ENCODE data around the gene BCL2.

The BCL2 gene

DNA sequence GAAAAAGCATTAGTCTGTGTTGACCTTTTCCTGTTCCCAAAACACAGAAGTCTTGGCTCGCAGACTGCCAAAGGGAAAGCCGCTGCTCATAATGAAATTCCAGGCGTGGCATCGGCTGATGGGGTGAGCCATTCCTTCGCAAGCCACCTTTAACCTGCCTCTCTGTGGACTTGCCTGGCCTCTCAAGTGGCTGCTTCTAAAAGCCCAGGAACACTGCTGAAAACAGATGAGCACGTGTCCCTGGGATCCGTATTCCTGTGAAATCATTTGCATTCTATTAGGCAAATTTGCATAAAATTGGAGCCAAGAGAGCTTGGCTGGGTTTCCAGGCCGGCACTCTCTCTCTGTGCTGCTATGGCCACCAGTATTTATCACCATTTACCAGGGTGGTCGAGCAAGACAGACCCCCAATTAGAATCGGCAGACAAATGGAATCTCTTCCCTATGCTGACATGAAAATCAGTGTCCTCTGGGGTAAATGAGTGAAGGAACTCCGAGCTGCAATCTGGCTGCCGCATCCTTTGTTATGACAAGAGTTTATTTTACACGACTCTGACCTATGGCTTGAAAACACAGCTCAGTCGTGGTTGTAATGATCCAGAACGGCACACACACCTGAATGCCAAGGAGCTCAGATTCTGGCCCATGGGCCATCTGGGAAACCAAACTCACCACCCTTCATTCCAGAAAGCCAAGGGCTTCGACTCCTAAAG lies 21.7 kb downstream of the BCL2 start:
- Mint-ChIP-seq H3K9me3 (no peaks in the 10 kb centered on the region), H3K36me3 (ENCODE audit: low read depth) (peaks cover 82% of the 10 kb centered on the region), H3K4me3 (peak overlapping the region; percentile 55), H3K27me3 (ENCODE audit: low read depth) (no peaks in the 10 kb centered on the region), H3K4me1 (ENCODE audit: low read depth) (peaks cover 73% of the 10 kb centered on the region), H3K27ac (no peak overlapping the region)
- DNase-seq (ENCODE audit: low spot score) = no peak

DNA sequence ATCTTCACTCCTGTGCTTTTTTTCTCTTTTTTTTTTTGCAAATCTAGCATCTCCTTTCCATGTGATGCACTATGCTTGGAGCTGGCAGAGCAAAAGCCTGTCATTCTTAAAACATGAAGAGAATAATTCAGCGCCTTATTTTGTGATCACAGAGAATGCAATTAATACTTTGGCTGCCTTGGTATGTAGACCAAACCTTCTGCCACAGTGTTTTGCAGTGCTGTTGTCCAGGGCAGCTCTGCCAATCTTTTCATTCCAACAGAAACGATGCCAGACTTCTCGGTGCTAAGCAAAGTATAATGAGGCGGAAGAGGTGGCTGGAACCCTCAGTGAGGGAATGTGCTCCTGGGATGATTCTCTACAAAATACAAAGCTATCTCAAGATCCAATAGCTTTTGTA lies 25.6 kb downstream of the BCL2 start:
- no peak for DNase-seq (ENCODE audit: low spot score)
- peaks cover 77% of the 10 kb centered on the region for H3K36me3 Mint-ChIP-seq (ENCODE audit: low read depth)
- no peaks in the 10 kb centered on the region for H3K9me3 Mint-ChIP-seq
- peak overlapping the region; percentile 31 for H3K4me3 Mint-ChIP-seq
- H3K27me3 Mint-ChIP-seq (ENCODE audit: low read depth) = no peaks in the 10 kb centered on the region
- H3K4me1 Mint-ChIP-seq (ENCODE audit: low read depth) = peaks cover 63% of the 10 kb centered on the region
- H3K27ac Mint-ChIP-seq = no peak overlapping the region

DNA sequence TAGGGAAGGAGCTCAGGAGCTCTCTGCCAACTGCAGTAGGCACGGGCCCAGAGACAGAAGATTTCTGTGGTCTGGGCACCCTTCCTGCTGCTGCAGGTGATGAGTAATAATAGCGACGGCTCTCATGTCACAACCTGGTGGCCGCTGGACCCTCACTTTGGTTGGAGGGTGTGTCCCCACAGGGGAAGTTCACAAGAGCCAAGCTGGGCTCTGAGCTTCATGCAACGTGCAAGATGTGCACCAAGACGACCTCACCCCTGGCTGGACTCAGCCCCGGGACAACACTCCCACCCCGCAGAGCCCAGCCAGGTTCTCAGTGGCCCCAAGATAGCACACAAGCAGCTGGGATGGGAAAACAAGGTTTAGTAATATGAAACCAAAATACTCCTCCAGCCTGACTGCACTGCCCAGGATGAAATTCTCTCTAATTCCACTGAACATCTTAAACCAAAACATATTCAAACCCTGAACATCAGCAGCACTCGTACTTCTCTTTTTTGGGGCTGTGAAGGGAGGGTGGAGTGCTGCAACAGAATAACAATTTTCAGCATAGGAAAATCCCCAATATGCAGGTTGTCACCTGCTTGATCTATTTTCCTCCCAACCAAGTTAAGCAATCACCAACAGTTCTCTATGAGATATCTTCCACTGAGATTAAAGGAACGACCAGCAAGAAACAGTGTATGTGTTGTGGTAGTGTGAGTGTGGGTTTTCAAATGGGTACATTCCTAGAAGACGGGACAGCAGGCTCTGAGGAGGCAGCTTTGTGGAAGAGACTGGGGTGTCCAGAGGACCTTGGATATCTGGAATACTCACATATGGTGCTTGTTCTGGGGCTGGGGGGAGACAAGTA lies 26.5 kb downstream of the BCL2 start:
- H3K27ac Mint-ChIP-seq = peak overlapping the region; percentile 11
- peak overlapping the region; percentile 1 for H3K4me3 Mint-ChIP-seq
- H3K27me3 Mint-ChIP-seq (ENCODE audit: low read depth) = no peaks in the 10 kb centered on the region
- H3K4me1 Mint-ChIP-seq (ENCODE audit: low read depth) = peaks cover 54% of the 10 kb centered on the region
- H3K9me3 Mint-ChIP-seq = no peaks in the 10 kb centered on the region
- peaks cover 69% of the 10 kb centered on the region for H3K36me3 Mint-ChIP-seq (ENCODE audit: low read depth)
- DNase-seq (ENCODE audit: low spot score) = no peak

DNA sequence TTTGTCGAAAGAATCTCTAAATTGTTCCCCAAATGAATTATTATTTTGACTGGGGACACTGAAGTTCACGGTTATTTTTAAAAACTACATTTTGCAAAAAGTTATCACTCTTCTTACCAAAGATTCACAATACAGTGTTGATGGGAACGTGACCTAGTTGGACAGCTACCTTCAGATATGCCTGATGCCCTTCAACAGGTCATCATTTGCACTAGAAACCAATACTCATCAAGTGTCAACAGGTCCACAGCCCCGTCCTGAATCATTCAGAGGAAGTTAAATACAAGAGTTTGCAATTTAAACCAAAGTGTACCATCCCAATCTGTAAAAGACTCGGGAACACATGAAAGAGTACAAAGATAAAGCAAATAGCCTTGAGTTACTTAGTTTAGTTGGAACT lies 28.3 kb downstream of the BCL2 start:
- Mint-ChIP-seq H3K4me1 (ENCODE audit: low read depth) (peaks cover 53% of the 10 kb centered on the region), H3K36me3 (ENCODE audit: low read depth) (peaks cover 60% of the 10 kb centered on the region), H3K4me3 (peak overlapping the region; percentile 61)

DNA sequence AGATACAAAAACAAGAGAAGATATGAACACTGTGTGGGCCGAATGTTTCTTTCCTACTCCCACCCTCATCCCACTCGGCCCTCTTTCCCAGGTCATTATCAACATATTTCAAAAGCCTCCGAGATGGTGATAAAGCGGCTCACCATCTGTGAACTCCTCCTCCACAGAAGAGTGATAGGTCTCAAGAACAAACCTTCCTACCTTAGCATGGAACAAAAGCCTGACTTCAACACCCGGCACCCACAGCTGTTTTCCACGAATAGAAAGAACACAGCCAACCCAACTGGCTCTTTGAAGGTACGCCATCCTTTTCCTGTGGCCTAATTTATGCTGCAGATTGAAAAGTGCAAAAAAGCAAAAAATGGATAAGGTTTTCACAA lies 28.8 kb downstream of the BCL2 start:
- peaks cover 60% of the 10 kb centered on the region for H3K36me3 Mint-ChIP-seq (ENCODE audit: low read depth)
- peaks cover 53% of the 10 kb centered on the region for H3K4me1 Mint-ChIP-seq (ENCODE audit: low read depth)
- H3K4me3 Mint-ChIP-seq = peak overlapping the region; percentile 61
- DNase-seq (ENCODE audit: low spot score) = peak; percentile 45
- peak overlapping the region; percentile 26 for H3K27ac Mint-ChIP-seq
- no peaks in the 10 kb centered on the region for H3K9me3 Mint-ChIP-seq
- no peaks in the 10 kb centered on the region for H3K27me3 Mint-ChIP-seq (ENCODE audit: low read depth)

More for the DNA sequence above, 28.3 kb downstream of the BCL2 start:
- H3K27me3 Mint-ChIP-seq (ENCODE audit: low read depth) = no peaks in the 10 kb centered on the region
- H3K9me3 Mint-ChIP-seq = no peaks in the 10 kb centered on the region
- no peak for DNase-seq (ENCODE audit: low spot score)
- no peak overlapping the region for H3K27ac Mint-ChIP-seq

DNA sequence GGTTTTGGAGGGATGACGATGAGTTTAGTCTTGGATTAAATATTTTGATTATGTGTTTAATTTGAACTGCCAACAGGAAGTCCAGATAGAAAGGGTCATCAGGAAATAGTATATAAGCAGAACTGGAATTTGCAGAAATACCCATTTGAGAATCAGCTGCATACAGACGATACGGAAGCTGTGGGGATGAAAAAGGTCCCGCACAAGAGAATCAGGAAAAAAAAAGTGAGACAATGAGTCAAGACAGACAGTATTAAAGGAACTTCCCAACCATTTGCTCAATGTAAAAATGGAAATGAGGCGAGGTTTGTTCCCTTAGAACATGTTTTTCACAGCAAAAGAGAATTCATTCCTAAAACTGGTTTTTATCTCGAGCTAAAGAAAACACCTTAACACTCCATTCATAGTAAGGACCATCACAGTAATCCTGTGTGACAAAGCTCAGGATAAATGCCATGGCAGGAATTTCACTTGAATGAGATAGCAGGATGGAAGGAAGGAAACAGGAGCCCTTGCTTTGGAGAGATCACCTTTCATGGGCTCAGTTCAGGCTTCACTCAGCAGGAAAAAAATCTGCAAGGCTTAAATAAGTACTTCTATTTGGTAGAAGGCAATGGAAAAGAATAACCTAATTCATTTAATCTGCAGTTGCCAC lies 29.3 kb downstream of the BCL2 start:
- no peak overlapping the region for H3K27ac Mint-ChIP-seq
- H3K4me1 Mint-ChIP-seq (ENCODE audit: low read depth) = peaks cover 47% of the 10 kb centered on the region

DNA sequence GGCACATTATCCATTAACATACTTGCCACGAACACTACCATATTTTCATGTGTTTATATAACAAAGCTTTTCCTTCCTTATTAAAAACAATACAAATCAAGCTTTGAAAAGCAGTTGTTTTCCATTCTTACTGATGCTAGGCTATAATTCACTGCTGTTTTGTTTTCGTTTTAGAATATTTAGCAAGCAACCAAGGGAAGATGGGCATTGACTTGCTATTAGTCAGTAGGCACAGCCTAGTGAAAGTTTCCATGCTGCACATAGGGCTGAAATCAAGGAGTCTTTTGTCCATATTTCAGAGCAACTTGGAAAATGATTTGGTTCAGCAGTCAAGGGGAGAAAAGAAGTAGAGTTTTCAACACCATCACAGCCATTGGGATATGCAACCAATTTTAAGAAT lies 31.3 kb downstream of the BCL2 start:
- Mint-ChIP-seq H3K27ac (no peak overlapping the region), H3K9me3 (no peaks in the 10 kb centered on the region), H3K4me1 (ENCODE audit: low read depth) (peaks cover 42% of the 10 kb centered on the region), H3K27me3 (ENCODE audit: low read depth) (no peaks in the 10 kb centered on the region), H3K36me3 (ENCODE audit: low read depth) (peaks cover 60% of the 10 kb centered on the region), H3K4me3 (no peak overlapping the region)
- DNase-seq (ENCODE audit: low spot score) = no peak

More for the DNA sequence above, 29.3 kb downstream of the BCL2 start:
- DNase-seq (ENCODE audit: low spot score) = no peak
- Mint-ChIP-seq H3K4me3 (peak overlapping the region; percentile 61), H3K9me3 (no peaks in the 10 kb centered on the region), H3K27me3 (ENCODE audit: low read depth) (no peaks in the 10 kb centered on the region), H3K36me3 (ENCODE audit: low read depth) (peaks cover 59% of the 10 kb centered on the region)

DNA sequence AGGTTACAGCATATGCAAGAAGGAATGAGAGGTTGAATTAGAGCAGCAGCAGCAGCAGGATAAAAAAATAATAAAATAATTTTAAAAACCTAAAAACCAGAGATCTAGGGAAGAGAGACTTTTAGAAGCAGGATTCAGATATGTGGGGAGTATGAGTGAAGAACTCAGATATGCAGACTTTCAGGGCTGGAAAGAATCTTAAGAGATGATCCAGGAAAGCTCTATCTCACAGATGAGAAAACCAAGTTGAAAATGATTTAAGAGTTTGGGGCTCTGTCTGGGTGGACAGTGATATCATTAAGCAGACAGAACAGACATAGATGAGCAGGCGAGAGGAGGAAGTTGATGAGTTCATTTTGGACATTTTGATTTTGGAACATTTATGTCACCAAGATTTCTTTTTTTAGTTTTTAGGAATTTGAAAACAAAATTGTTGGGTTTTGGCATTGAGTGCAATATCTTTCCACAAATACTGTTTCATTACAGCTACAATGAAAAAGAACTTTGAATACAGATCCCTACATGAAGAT lies 31.8 kb downstream of the BCL2 start:
- H3K4me1 Mint-ChIP-seq (ENCODE audit: low read depth) = peaks cover 36% of the 10 kb centered on the region
- H3K36me3 Mint-ChIP-seq (ENCODE audit: low read depth) = peaks cover 55% of the 10 kb centered on the region
- no peak overlapping the region for H3K4me3 Mint-ChIP-seq
- no peaks in the 10 kb centered on the region for H3K27me3 Mint-ChIP-seq (ENCODE audit: low read depth)
- no peak overlapping the region for H3K27ac Mint-ChIP-seq
- DNase-seq (ENCODE audit: low spot score) = no peak
- no peaks in the 10 kb centered on the region for H3K9me3 Mint-ChIP-seq

DNA sequence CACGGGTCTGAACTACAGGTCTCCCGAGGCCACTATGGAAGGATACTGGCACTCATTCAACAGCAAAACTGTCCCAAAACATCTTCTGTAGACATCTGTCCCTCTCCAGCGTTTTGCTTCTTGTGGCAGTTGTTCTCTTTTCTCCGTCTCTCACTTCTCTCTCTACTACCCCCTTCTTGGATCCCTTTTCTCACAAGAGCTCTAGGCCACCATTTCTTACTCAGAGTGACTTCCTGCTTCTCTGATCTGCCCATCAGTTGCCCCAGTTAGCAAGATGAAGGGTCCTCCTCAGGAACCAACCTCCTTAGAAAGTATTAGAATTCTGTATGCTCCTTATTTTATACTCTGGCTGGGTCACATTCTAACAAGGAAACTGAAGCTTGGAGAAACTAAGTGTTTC lies 32.6 kb downstream of the BCL2 start:
- H3K4me1 Mint-ChIP-seq (ENCODE audit: low read depth) = peaks cover 29% of the 10 kb centered on the region

DNA sequence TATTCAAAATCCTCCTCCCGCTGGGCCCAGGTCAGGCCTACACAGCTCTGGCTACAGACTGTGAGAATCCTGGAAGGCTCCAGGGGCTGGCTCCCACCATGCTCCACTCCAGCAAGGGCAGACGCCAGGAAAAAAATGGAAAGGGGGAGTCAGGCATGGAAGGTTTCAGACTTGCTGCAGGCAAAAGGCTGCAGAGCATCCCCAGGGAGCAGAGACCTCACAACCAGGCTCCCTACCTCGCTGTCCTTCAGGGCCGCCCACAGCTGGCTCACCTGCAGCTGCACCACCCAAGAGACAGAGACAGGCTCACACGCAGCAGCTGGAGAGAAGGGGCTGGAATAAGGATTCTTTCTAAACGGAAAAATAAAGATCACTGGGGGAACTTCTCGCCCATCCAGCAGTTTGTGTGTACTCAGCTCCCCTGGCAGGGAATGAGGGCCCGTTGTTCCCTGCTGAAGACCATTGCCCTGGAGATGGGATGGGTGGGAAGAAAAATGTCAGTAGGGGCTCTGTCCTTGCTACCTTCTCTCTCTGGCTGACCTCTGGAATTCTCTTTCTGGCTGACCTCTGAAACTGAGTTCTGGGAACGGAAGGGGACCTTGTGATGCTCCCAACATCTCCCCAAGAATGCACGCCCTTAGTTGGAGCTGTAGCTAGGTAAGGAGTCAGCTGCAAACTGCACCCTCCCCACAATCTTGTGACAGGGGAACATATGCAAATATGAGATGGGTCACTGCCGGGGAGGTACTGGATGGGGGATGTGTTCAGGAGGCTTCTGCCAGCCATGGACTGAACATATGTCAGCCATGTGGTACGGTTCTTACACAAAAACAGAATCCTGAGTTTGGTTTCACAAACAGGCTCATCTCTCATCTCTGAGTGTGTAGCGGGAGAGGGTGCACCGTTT lies 34.5 kb downstream of the BCL2 start:
- no peak for DNase-seq (ENCODE audit: low spot score)
- H3K4me3 Mint-ChIP-seq = no peak overlapping the region
- H3K4me1 Mint-ChIP-seq (ENCODE audit: low read depth) = peaks cover 25% of the 10 kb centered on the region
- peaks cover 4% of the 10 kb centered on the region for H3K9me3 Mint-ChIP-seq
- H3K36me3 Mint-ChIP-seq (ENCODE audit: low read depth) = peaks cover 49% of the 10 kb centered on the region
- H3K27me3 Mint-ChIP-seq (ENCODE audit: low read depth) = no peaks in the 10 kb centered on the region
- peak overlapping the region; percentile 22 for H3K27ac Mint-ChIP-seq

More for the DNA sequence above, 32.6 kb downstream of the BCL2 start:
- H3K27me3 Mint-ChIP-seq (ENCODE audit: low read depth) = no peaks in the 10 kb centered on the region
- H3K27ac Mint-ChIP-seq = no peak overlapping the region
- no peak for DNase-seq (ENCODE audit: low spot score)
- no peaks in the 10 kb centered on the region for H3K9me3 Mint-ChIP-seq
- H3K4me3 Mint-ChIP-seq = no peak overlapping the region
- peaks cover 52% of the 10 kb centered on the region for H3K36me3 Mint-ChIP-seq (ENCODE audit: low read depth)

DNA sequence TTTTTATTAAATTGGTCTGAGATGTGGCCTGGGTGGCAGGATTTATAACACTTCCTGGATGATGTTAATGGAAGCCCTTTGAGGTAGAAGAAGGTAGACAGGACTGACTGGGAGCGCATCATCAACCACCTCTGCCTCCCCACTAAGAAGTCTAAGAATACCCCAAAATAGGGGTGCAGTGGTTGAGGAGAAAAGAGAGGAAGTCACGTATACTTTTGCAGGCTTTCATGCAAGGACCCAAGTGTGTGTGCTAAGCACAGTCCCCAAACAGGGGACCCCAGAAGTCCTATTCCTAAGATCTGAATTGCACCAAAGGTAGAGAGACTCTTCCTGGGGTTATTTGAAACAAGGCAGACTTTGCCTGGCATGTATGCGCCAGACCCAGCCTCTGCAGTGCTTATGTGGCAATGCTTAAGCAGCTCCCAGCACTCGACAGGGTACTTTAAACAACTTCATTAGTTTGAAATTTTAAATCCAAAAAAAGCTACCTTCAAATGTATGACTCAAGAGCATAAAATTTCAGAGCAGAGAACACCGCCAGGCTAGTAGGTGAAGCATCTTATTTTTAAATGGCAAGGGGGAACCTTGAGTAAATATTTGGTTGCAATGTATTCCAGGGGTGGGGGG lies 35.3 kb downstream of the BCL2 start:
- Mint-ChIP-seq H3K4me1 (ENCODE audit: low read depth) (peaks cover 26% of the 10 kb centered on the region), H3K36me3 (ENCODE audit: low read depth) (peaks cover 51% of the 10 kb centered on the region), H3K4me3 (no peak overlapping the region), H3K27me3 (ENCODE audit: low read depth) (no peaks in the 10 kb centered on the region), H3K27ac (no peak overlapping the region), H3K9me3 (peaks cover 4% of the 10 kb centered on the region)
- no peak for DNase-seq (ENCODE audit: low spot score)

DNA sequence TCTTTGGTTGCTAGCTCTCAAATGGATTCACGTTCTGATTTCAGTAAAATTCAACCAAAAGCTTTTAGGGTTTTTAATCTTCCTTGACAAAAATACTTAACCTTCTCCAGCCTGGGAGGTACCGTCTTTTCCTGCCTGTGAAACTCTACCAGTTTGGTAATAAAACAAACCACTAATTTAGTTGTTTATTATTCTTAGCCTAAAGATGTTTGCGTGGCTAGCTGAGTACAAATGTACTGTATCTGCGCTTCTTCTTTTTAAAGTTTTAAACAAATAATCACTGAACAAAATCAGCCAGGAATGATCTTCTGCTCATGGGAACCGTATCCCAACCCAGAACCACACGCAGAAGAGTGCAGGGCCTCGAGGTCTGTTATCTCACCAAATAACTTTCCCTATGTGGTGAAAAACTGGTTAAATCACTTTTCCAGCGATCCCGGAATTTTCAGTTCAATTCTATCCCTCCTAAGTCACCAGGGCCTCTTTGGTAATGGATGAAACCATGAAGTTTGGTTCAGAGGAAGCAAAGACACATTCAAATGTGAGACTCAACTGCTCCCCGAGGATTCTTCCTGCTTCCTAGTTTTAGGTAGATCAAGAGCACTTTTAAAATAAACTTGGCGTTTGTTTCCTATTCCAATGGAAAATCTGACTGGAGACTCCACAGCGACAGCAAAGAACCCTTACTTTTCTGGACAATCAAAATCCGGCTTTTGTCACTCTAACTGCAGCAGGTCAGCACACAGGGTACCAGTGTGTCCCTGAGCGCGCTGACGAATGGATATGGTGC lies 36.1 kb downstream of the BCL2 start:
- H3K27ac Mint-ChIP-seq = no peak overlapping the region
- peaks cover 33% of the 10 kb centered on the region for H3K4me1 Mint-ChIP-seq (ENCODE audit: low read depth)
- H3K27me3 Mint-ChIP-seq (ENCODE audit: low read depth) = no peaks in the 10 kb centered on the region
- DNase-seq (ENCODE audit: low spot score) = no peak
- H3K9me3 Mint-ChIP-seq = peaks cover 4% of the 10 kb centered on the region
- peaks cover 56% of the 10 kb centered on the region for H3K36me3 Mint-ChIP-seq (ENCODE audit: low read depth)
- H3K4me3 Mint-ChIP-seq = no peak overlapping the region

Data from T-helper 2 cell treated with Interferon-gamma antibody and Interleukin-4, amounts not matched to agents 5 μg/mL and 100 μg/mL, for 36 hours (primary cell).